ENCODE measurements around the gene CD276.
"Not testable (repeated sequence)": the region's sequence is repeated elsewhere in the genome, so short reads cannot be mapped to it uniquely, and the experiment has no call there.

The CD276 gene

DNA sequence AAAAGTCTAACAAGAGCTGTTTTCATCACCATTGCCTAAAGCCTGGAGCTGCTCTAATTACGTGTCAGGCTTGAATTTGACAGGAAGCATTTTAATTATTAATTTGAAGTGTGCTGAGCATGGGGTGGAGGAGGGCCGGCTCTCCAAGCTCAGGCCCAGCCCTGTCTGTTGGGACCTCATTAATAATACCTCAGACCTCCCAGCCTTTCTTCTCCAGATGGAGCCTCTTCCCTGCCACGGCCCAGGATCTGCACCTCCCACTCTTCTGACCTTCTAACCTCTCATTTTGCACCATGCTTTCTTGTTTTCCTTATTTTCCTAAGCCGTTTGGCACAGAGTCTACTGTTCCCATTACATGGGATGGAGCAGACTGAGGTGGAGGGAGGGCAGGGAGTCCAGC lies 39.0 kb downstream of the CD276 start:
- H3K4me3 ChIP-seq (ENCODE audit: low read depth, low read length) = no peak overlapping the region
- TF ChIP-seq, protein P1, sequence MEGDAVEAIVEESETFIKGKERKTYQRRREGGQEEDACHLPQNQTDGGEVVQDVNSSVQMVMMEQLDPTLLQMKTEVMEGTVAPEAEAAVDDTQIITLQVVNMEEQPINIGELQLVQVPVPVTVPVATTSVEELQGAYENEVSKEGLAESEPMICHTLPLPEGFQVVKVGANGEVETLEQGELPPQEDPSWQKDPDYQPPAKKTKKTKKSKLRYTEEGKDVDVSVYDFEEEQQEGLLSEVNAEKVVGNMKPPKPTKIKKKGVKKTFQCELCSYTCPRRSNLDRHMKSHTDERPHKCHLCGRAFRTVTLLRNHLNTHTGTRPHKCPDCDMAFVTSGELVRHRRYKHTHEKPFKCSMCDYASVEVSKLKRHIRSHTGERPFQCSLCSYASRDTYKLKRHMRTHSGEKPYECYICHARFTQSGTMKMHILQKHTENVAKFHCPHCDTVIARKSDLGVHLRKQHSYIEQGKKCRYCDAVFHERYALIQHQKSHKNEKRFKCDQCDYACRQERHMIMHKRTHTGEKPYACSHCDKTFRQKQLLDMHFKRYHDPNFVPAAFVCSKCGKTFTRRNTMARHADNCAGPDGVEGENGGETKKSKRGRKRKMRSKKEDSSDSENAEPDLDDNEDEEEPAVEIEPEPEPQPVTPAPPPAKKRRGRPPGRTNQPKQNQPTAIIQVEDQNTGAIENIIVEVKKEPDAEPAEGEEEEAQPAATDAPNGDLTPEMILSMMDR (IDR thresholded peaks at IDR 0.05; ENCODE audit: low read depth, low read length) = no peak

DNA sequence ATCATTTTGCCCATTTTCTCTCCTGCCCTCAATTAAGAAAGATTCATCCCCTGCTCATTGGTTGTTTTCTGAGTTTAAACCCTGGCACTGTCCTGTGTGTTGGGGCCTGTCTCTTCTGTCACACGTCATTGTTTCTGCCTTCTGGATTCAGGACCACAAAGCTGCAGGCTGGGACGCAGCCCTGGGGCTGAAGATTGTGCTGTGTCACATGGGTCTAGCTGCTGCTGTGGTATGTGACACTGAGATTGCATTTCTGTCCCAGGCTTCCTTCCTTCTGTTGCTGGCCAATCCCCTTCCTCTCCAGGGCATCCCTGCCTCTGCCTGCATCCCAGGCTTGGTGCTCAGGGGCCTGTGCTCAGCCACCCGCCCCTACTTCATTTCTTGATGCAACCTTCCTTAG lies 40.0 kb downstream of the CD276 start:
- TF ChIP-seq, protein P1 (IDR thresholded peaks at IDR 0.05; ENCODE audit: low read depth, low read length) = no peak
- no peak overlapping the region for H3K4me3 ChIP-seq (ENCODE audit: low read depth, low read length)

DNA sequence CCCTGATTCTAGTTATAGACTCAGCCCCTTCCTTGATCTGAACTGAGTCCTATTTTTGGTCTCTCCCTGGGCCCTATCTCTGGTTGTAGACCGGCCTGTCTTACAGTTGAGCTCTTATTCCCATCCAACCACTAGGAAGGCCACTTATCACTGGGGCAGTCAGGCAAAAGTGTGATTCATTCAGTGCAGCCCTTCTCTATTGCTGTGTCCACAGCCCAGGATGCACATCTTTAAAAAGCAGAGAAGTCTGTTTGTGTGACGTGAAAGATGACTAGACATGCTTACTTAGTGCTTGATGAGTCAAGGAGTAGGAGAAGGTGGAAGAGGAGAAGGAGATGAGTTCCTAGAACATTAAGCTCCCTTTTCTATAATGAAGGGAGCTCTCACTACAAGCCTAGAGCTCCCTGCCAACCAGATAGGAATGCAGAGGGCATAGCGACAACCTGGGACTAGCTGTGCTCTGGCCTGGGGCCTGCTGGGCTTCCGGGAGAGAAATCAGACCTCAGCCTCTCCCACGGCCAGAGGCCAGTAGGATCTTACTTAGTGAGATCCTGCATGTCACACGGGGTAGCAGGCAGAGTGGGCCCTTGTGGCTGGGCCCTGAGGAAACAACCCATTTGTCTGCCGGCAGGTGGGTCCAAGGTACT lies 43.3 kb downstream of the CD276 start:
- H3K4me3 ChIP-seq (ENCODE audit: low read depth, low read length) = no peak overlapping the region

DNA sequence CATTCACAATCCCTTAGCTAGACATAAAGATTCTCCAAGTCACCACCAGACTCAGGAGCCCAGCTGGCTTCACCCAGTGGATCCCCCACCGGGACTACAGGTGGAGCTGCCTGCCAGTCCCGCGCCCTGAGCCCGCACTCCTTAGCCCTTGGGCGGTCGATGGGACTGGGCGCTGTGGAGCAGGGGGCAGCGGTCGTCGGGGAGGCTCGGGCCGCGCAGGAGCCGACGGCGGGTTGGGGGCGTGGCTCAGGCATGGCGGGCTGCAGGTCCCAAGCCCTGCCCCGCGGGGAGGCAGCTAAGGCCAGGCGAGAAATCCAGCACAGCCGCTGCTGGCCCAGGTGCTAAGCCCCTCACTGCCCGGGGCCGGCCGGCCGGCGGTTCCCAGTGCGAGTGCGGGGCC lies 47.9 kb downstream of the CD276 start:
- not testable (repeated sequence) for H3K4me3 ChIP-seq (ENCODE audit: low read depth, low read length)

More for the DNA sequence above, 43.3 kb downstream of the CD276 start:
- TF ChIP-seq, protein P1 (IDR thresholded peaks at IDR 0.05; ENCODE audit: low read depth, low read length) = no peak

DNA sequence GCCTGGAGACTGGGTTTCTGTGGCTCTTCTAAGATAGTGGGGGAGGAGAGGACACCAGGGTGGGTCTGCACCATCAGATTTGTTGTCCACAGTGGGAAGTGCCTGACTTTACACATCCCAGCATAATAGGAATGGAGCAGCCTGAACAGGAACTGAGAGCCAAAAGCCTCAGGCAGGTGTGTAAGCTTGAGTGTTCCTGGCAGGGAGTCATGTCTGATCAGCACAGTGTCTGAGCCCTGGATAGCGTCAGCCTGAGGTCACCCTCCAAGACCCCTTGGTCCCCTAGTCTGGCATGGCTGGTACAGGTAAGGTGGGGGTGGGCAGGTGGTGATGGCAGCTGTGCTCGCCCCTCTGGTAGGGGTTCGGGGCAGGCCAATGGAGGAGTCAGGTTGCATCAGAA lies 48.7 kb downstream of the CD276 start:
- TF ChIP-seq, protein P1 (IDR thresholded peaks at IDR 0.05; ENCODE audit: low read depth, low read length) = no peak
- H3K4me3 ChIP-seq (ENCODE audit: low read depth, low read length) = no peak overlapping the region

GRCh38 chr15:73737535-73737934 lies 53.4 kb downstream of the CD276 start:
- TF ChIP-seq, protein P1 (IDR thresholded peaks at IDR 0.05; ENCODE audit: low read depth, low read length) = no peak
- no peak overlapping the region for H3K4me3 ChIP-seq (ENCODE audit: low read depth, low read length)

DNA sequence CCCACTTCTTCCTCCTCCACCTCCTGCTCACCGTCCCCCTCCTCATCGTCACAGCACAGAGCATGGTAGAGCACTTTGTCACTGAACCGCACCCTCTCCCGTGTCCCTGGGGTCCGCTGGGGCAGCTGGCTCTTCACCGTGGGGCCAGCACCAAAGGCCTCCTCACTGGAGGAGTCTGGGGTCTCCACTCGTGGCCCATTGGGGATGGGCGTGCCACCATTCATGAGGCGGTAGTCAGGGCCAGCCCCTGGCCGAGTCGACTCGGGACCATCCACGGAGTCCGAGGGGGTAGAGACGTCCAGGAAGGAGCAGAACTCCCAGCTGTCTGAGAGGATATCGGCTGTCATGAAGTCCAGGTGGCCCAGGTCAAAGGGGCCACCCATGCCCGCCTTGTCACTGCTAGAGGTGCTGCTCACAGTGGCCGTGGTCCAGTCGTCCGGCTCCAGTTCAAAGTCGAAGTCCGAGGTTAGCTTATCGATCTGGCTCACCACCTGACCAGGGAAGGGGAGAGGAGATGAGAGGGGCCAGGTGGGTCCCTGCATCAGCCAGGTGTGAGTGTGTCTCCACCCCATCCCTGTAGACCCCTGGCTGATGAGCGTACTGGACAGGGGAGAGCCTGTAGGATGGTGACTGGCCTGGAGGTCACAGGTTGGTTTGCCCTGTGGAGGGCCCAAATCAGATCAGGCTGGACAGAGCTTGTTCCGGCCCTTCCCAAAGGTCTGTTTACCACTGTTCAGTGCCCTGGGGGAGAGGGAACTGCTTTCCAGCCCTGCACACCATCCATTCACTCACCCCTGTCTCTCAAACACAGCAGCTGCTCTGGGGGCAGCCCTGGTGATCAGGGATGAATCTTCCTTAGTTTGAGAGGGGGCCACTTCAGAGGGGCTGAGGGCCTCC lies 56.2 kb downstream of the CD276 start:
- TF ChIP-seq, protein P1 (IDR thresholded peaks at IDR 0.05; ENCODE audit: low read depth, low read length) = no peak

More for the DNA sequence above, 56.2 kb downstream of the CD276 start:
- no peak overlapping the region for H3K4me3 ChIP-seq (ENCODE audit: low read depth, low read length)

Measured in WI38 (cell line).